ENCODE results near the gene DST.

The DST gene

DNA sequence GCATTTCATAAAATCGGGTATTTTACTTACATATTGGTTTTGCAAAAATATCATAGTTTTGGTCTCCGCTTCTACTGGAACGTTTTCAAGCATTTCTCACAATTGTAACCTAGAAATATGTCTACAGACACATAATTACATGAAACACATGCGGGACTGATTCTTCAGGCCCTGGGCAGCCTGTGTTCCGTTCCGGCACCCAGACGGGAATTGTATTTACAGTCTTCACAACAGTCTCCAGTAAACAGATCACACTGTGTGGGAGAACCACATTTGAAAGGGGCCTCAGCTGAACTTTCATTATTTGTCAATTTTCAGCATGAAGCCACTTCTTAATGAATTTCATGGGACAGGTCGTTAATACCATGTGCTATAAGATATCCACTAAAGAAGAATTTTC lies 196.9 kb downstream of the DST start:
- Histone ChIP-seq H3K27ac (ENCODE audit: low read depth, low read length) (no peak overlapping the region), H3K36me3 (ENCODE audit: control insufficient read depth, low read length) (no peaks in the 10 kb centered on the region), H3K4me2 (ENCODE audit: low read length) (no peak overlapping the region), H3K4me1 (ENCODE audit: control insufficient read depth, low read length) (no peaks in the 10 kb centered on the region), H3F3A (ENCODE audit: control insufficient read depth, insufficient read depth) (no peaks in the 10 kb centered on the region), H4K20me1 (ENCODE audit: control insufficient read depth, insufficient read depth, low read depth, low read length) (no peaks in the 10 kb centered on the region), H3K4me3 (ENCODE audit: low read length) (no peak overlapping the region), H3K9me3 (ENCODE audit: control insufficient read depth, insufficient read depth, low read length) (no peaks in the 10 kb centered on the region), H3K79me2 (ENCODE audit: control insufficient read depth, low read length) (no peaks in the 10 kb centered on the region), H3K27me3 (ENCODE audit: control insufficient read depth, low read length) (no peaks in the 10 kb centered on the region), H3K9me2 (replicated peaks; ENCODE audit: control insufficient read depth, low read length) (0 out of 2 replicates have a peak, but pooled peaks cover 2% of the 10 kb centered on the region)
- no peak for TF ChIP-seq CTCF (IDR thresholded peaks at IDR 0.05; ENCODE audit: low read depth, low read length, poor library complexity, severe bottlenecking)
- no peak for TF ChIP-seq EZH2phosphoT487 (IDR thresholded peaks at IDR 0.05; ENCODE audit: borderline replicate concordance, low read length)

- Histone ChIP-seq H3F3A (ENCODE audit: control insufficient read depth, insufficient read depth) (no peaks in the 10 kb centered on the region), H3K79me2 (ENCODE audit: control insufficient read depth, low read length) (no peaks in the 10 kb centered on the region), H3K9me3 (ENCODE audit: control insufficient read depth, insufficient read depth, low read length) (no peaks in the 10 kb centered on the region), H3K9me2 (replicated peaks; ENCODE audit: control insufficient read depth, low read length) (0 out of 2 replicates have a peak, but pooled peaks cover 2% of the 10 kb centered on the region), H3K4me2 (ENCODE audit: low read length) (no peak overlapping the region), H4K20me1 (ENCODE audit: control insufficient read depth, insufficient read depth, low read depth, low read length) (no peaks in the 10 kb centered on the region), H3K4me3 (ENCODE audit: low read length) (no peak overlapping the region), H3K36me3 (ENCODE audit: control insufficient read depth, low read length) (no peaks in the 10 kb centered on the region), H3K27me3 (ENCODE audit: control insufficient read depth, low read length) (no peaks in the 10 kb centered on the region), H3K27ac (ENCODE audit: low read depth, low read length) (no peak overlapping the region), H3K4me1 (ENCODE audit: control insufficient read depth, low read length) (no peaks in the 10 kb centered on the region)
- TF ChIP-seq CTCF (IDR thresholded peaks at IDR 0.05; ENCODE audit: low read depth, low read length, poor library complexity, severe bottlenecking): no peak
- TF ChIP-seq EZH2phosphoT487 (IDR thresholded peaks at IDR 0.05; ENCODE audit: borderline replicate concordance, low read length): no peak
Measured at GRCh38 chr6:56444855-56445254, 197.8 kb downstream of the DST start.

- Histone ChIP-seq H3K27ac (ENCODE audit: low read depth, low read length) (no peak overlapping the region), H3K4me2 (ENCODE audit: low read length) (no peak overlapping the region), H3K36me3 (ENCODE audit: control insufficient read depth, low read length) (no peaks in the 10 kb centered on the region), H3K9me2 (replicated peaks; ENCODE audit: control insufficient read depth, low read length) (0 out of 2 replicates have a peak, but pooled peaks cover 2% of the 10 kb centered on the region), H3K4me3 (ENCODE audit: low read length) (no peak overlapping the region), H3F3A (ENCODE audit: control insufficient read depth, insufficient read depth) (no peaks in the 10 kb centered on the region), H3K9me3 (ENCODE audit: control insufficient read depth, insufficient read depth, low read length) (no peaks in the 10 kb centered on the region), H3K27me3 (ENCODE audit: control insufficient read depth, low read length) (no peaks in the 10 kb centered on the region), H3K4me1 (ENCODE audit: control insufficient read depth, low read length) (no peaks in the 10 kb centered on the region), H4K20me1 (ENCODE audit: control insufficient read depth, insufficient read depth, low read depth, low read length) (no peaks in the 10 kb centered on the region), H3K79me2 (ENCODE audit: control insufficient read depth, low read length) (no peaks in the 10 kb centered on the region)
- TF ChIP-seq CTCF (IDR thresholded peaks at IDR 0.05; ENCODE audit: low read depth, low read length, poor library complexity, severe bottlenecking) (no peak), EZH2phosphoT487 (IDR thresholded peaks at IDR 0.05; ENCODE audit: borderline replicate concordance, low read length) (no peak)
Measured at GRCh38 chr6:56440551-56440981, 202.1 kb downstream of the DST start.

Measured in DOHH2 (cell line).